GM21360 (cell line): ENCODE measurements around the gene STRA8.
"Not testable (repeated sequence)": the region's sequence is repeated elsewhere in the genome, so short reads cannot be mapped to it uniquely, and the experiment has no call there.

Source experiments
- ATAC-seq: cut with Tn5 transposase; IDR thresholded peaks from one replicate; pipeline ENCODE4 v1.9.1; 2021; ENCODE audit warnings: mild to moderate bottlenecking, moderate library complexity; ENCODE audit not compliant: unreplicated experiment

Gene STRA8

DNA sequence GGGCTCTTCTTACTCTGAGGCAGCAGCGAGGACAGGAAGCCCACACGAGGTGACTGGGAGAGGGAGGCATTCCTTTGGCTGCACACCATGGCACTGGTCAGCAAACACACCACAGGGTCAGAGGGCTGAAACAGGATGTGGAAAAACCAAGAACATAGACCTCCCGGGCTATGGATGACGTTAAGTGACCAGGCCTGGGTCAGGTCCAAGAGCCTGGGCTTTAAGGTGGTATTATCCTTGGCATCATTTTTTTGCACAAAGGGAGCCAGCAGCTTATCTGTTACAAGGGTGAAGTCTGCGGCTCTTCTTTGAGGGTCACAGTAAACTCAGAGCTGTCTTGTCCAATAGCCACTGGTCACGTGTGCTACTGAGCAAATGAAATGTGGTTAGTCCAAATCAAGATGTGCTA, 29.3 kb upstream of the STRA8 start:
- no peak for ATAC-seq

DNA sequence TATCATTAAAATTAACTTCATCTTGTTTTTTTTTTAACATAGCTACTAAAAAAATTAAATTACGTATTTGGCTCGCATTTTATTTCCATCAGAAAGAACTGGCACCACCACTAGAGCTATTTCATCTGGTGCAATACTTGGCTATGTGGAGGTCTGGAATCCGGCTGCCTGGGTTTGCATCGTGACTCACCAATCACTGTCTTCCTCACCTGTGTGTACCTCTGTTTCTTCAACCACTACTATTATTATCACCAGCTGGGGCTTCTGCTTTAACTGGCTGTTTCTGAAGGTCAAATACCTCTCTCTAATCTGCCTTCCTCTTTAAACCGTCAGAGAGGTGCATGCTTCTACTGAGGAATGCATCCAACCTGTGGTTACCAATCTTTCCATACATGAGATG, 28.8 kb upstream of the STRA8 start:
- ATAC-seq: no peak

- no peak for ATAC-seq
Observed at GRCh38 chr7:135205850-135206249, 27.8 kb upstream of the STRA8 start.

- peak; percentile 30 for ATAC-seq
Observed at GRCh38 chr7:135206941-135207391, 26.7 kb upstream of the STRA8 start.

DNA sequence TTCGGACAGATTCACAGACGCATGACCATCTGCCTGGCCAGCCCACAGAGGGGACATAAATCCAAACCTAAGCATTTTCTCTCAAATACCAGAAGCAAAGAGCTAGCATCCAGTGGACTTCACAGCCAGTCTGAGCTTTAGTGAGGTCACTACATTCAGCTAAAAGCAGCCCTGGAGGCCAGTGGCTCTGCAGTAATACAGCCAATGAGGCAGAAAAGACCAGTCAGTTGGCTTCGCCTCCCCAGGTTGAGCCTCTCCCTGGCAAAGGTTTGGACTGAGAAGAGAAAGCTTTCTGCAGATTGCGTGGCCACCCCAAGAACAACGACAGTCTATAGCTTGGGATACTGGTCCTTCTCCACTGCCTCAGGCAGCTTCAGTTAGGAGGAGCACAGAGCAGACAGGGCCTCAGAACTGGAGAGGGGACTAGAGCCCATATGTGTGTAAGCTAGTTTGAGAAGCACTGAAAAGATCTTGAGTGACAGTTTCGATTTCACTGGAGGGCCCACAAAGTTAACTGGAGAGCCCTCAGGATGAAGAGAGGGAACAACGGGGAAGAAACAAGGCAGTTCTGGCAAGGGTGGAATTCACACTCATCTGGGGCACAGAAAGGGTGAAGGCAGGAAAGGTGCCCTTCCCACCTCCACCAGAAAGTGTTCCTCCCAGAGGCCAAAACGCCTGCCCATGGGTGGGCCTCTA, 26.1 kb upstream of the STRA8 start:
- ATAC-seq: no peak

DNA sequence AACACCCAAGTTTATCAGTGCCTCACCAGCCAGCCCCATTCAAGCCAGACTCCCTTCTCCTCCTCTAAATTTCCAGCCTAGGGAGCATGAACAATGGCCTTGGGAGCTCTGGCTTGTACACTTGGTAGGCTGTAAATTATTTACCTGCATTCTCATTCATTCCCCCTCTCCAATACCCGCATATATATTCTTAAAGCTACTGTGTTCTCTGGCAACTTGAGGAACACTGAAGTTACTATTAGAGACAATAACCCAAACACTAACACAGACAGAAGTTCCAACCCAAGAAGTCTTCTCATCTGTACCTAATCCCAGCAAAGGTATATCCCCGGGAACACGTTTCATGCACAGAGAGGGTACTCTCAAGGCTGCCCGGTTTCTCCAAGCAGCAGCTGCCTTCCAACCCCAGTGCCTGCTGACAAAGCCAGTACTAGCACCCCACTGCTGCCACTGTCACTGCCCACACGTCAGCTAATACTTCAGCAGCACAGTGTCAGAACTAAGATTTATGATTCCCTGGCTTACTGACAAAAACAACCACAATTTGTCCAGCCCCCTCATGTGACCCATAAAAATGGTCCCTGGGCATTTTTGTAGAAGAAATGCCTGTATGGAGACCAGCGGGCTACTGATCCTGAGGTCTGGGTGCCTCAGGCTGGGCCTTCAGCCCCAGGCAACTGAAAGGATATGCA, 25.4 kb upstream of the STRA8 start:
- ATAC-seq: no peak

- ATAC-seq: no peak
Observed at GRCh38 chr7:135209225-135209834, 24.3 kb upstream of the STRA8 start.

- ATAC-seq: no peak
Observed at GRCh38 chr7:135210888-135211178, 22.8 kb upstream of the STRA8 start.

GRCh38 chr7:135211179-135211945, 22.3 kb upstream of the STRA8 start, which contains the start of gene WDR91:
WDR91 (minus strand) TSS chr7:135211526; CDS start chr7:135211502, 24 bp downstream.
- ATAC-seq: peak; percentile 83

DNA sequence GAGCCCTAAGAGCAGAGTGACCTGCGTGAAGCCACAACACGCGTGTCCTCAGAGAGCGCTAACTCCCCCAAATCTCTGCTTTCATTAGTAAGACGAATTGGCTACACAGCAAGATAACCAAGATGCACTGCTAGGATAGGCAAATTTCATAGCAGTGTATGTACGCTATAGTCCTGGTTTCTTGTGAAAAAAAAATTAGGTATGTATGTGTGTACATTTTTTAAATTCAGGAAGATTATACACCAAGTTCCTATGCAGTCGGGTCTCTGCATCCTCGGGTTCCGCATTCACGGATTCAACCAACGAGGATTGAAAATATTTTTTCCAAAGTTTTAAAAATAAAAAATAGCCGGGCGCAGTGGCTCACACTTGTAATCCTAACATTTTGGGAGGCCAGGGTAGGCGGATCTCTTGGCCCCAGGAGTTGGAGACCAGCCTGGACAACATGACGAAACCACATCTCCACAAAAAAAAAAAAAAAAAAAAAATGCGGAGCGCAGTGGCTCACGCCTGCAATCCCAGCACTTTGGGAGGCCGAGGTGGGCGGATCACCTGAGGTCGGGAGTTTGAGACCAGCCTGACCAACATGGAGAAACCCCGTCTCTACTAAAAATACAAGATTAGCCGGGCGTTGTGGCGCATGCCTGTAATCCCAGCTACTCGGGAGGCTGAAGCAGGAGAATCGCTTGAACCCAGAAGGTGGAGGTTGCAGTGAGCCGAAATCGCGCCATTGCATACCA, 21.5 kb upstream of the STRA8 start:
- not testable (repeated sequence) for ATAC-seq

DNA sequence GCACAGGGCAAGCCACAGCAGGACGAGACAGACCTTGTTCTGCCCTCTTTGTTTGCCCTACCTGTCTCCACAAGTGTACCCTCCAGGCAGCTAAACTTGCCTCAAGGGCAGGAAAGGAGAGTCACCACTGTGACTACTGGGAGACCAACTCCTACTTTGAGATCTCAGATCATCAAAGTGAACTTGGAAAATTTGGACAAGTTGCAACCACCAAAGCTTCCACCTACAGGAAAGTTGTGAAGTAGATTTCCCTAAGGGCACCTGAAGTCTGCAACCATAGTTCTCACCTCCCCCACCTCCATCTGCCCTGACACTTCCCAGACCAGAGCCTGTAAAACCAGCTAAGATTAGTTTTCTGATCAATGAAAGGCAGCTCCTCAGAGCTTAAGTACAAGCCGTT, 19.8 kb upstream of the STRA8 start:
- no peak for ATAC-seq

DNA sequence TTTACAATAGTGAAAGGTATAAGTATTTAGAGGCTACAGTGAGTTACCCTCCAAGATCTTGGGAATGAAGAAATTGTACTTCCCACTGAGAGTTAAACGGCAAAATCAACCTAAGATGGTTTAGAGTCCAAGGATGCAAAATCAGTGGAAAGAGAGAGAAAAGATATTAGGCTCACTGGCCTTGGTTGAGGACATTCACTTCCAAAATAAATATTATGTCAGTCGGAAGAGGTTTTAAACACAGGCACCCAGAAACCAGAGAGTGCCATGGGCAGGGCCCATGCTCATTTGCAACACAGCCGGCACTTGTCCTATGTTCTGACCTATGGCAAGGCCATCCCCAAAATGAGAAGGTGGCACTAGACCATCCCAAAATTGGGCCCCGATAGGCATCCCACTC, 18.5 kb upstream of the STRA8 start:
- ATAC-seq: no peak

- ATAC-seq: no peak
Observed at GRCh38 chr7:135215698-135216097, 17.9 kb upstream of the STRA8 start.

- no peak for ATAC-seq
Observed at GRCh38 chr7:135217645-135218509, 15.8 kb upstream of the STRA8 start.

DNA sequence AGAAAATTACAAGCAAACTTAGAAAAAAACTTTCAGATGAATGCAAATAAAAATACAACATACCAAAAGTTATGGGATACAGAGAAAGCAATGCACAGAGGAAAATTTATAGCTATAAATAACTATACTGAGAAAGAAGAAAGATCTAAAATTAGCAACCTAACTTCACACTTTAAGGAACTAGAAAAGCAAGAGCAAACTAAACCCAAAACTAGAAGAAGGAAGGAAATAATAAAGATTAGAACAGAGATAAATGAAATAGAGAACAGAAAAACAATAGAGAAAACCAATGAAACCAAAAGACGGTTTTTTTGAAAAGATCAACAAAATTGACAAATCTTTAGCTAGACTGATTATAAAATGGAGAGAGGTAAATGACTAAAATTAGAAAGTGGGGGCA, 9.6 kb upstream of the STRA8 start:
- ATAC-seq: no peak

DNA sequence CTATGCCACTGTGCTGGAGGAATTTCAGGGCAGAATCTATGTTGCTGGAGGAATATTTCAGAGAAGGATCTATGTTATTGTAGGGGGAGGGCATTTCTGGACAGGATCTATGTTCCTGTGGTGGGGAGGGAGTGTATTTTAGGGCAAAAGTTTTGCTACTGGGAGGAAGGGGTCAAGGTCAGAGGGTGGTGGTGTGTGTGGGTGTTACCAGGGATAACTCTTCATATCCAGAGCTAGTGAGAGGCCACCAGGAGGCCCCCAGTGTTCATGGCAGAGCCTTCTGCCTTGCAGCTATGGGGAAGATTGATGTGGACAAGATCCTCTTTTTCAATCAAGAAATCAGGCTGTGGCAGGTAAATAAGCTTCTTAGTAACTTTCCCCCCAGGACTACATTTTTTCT, 2.0 kb upstream of the STRA8 start:
- ATAC-seq: no peak

GRCh38 chr7:135232087-135232486, 1.6 kb upstream of the STRA8 start:
- no peak for ATAC-seq

GRCh38 chr7:135232720-135233119, 918 bp upstream of the STRA8 start:
- no peak for ATAC-seq

GRCh38 chr7:135234095-135234494, 457 bp downstream of the STRA8 start:
- ATAC-seq: not testable (repeated sequence)

DNA sequence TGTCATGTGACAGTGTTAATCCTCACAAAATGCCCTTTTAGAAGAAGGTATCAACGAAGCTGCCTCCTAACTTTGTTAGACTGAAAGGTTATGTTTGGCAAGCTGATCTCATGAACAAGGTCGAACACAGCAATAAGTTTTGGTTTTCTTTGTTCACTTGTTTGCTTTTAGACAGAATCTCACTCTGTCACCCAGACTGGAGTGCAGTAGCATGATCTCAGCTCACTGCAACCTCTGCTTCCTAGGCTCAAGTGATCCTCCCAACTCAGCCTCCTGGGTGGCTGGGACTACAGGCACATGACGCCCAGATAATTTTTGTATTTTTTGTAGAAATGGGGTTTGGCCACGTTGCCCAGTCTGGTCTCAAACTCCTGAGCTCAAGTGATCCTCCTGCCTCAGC, 1.1 kb downstream of the STRA8 start:
- ATAC-seq: no peak
